ENCODE measurements around the gene PKNOX2. TPM values are rescaled to one million over a fixed set of nuclear protein-coding genes. Genes with fewer than 3 reads are reported as not detected.

PKNOX2 gene
- total RNA-seq, 1 donor from 2014 or later = 31.8 TPM

DNA sequence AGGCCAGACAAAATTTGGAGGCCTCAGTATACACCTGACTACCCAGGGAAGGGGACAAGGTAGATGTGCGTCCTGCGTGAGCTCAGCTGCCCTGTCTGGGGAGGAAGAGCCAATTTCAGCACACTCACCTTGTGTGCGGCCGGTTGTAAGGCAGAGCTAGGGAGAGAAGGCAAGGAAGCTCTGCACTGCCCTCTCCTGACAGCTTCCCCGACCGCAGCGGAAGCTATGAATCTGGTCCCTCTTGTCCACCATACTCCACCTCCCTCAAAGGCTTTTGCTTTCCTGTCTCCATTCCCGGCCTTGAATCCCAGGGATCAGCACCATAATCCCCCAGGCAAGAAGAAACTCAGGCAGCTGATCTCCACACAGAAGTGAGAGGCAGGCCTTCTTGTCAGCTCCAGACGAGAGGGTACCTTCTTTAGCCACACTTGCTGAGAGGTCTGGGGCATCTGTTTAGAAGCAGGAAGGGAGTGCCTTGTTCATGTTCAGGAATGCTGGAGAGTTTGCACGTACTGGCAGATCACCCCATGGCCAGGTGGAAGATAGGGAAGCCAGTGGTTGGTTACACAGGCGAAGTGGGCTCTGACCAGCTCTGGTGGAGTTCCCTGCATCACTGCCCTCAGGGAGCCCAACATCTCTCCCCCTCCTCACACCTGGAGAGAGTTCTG, 269.0 kb downstream of the PKNOX2 start:
- DNase-seq (ENCODE audit: low spot score) = peak; percentile 97

DNA sequence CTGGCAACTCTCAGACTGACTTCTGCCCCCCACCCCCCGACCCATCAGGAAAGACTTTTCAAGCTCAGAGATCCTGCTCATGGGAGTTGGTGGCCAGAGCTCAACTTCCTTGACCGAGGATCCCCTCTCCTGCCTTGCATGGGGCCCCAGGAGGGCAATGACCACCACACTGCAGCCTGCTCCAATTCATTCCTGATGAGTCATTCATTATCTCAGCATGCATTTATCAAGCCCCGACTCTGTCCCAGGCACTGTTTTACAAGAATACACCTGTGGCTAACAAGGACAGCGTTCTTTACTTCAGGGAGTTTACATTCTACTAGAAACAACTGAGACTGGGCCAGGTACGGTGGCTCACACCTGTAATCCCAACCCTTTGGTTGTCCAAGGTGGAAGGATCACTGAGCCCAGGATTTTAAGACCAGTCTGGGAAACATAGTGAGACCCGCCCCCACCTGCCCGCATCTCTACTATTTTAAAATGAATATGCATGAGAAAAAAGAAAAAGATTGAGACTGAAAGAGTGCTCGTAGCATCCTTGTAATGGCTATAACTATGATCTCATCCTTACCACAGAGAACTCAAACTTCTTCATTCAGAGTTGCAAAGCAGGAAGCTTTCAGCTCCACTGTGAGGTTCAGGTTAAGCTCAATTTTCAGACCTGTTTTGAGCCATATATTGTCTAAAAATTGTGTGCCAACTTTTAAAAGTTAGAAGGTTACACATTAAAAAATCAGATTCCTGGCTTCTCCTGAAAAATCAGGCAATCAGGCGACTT, 271.1 kb downstream of the PKNOX2 start:
- DNase-seq (ENCODE audit: low spot score) = no peak

DNA sequence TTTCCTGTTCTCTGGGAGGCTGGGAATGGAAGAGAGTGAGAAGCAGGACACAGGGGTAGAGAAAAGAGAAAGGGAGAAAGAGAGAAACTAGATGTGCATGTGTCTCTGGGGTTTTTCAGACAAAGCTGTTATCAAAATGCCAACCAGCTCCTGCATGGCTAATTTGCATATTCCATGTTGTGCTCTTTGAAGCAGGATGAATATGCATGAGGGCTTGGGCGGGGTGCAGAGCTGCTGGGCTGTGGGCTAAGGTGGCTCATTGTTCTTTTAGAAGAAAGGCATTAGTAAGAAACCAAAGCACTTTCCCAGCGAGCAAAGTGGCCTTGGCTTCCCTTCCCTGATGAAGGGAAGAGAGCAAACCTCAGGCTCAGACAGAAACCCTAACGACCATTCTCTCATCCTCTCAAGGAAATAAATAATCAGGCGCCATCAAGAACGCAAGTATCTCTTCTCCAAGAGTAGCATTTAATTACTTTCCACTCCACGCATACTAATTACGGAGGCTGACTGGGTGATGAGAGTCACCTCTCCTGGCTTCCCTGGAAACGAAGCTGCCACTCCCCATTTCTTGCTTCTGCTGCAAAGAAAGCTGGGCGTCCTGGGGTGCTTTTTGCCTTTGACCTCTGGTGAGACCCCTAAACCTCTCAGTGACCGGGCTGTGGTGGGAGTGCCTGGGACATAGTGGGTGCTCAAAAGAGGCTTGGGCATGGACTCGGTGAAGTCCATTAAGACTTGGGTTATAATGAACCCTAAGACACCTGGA, 277.3 kb downstream of the PKNOX2 start:
- no peak for DNase-seq (ENCODE audit: low spot score)

DNA sequence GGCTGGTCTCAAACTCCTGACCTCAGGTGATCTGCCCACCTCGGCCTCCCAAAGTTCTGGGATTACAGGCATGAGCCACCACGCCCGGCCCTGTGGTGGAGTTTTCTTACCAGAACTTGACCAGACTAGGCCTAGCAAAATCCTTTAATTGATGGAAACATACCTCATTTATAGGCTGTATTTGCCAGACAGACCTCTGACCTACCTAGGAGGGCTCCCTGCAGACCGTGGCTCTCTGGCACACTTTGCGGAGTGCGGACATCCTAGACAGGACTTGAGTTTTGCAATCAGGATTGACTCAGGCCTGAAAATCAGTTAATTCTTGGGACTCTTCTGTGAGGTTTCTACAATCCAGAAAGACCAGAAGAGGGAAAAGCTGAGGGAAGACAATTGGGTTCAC, 278.4 kb downstream of the PKNOX2 start:
- no peak for DNase-seq (ENCODE audit: low spot score)

DNA sequence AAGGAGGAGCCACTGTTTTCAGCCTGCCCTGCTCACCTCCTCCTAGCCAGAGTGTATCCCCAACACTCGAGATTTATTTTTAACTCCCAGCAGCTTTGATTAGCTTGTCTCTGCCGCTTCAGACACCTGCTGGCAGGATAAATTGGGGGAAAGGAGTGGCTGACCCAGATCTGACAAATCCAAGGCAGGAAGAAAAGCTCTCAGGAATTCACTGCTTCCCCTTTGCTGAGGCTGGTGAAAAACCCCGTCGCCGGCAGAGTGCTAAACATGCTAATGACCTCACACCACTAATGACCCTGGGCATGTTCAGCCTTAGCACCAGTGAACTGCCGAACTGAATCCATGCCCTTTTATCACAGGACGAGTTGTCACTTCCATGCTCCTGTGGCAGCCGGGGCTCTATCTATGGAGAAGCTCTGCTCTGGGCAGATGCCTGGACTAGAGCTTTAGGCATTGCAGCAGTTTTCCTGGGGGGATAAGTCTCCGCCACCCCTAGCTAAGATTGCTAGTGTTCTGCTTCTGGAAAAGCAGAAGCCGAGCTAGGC, 279.3 kb downstream of the PKNOX2 start:
- DNase-seq (ENCODE audit: low spot score) = peak; percentile 25

DNA sequence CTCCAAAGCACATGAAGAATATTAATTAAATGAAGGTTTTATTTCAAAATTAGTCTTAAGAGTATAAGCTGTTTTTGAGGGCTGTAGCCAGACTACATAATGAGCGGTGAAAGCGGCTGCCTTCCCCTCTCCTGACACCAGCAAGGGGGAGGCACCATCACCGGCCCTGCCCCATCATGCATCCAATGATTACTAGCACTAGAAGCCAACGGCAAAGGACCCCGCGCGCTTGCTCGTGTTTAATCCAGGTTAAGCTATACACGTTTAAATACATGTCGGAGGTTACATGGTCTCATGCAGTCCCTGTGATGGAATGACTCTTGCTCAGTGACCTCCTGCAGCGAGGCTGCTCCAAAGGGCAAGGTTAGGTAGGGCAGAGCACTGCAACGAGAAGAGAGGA, 281.2 kb downstream of the PKNOX2 start:
- DNase-seq (ENCODE audit: low spot score) = no peak

DNA sequence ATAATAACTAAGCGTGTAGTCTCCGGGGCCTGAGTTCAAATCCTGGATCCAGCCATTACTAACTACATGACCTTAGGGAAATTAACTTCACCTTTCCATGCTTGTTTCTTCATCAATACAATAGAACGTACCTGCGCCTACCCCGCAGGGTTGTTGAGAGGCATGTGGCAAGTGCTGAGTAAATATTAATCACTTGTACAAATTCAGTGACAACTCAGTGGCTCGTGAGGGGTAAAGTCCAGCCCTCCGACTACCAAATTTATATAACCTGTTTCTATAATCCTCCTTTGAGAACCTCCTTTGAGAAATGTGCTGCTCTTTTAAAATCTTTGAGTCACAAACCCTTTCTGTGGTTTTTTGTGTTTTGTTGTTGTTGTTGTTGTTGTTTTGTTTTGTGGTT, 281.7 kb downstream of the PKNOX2 start:
- DNase-seq (ENCODE audit: low spot score) = no peak

DNA sequence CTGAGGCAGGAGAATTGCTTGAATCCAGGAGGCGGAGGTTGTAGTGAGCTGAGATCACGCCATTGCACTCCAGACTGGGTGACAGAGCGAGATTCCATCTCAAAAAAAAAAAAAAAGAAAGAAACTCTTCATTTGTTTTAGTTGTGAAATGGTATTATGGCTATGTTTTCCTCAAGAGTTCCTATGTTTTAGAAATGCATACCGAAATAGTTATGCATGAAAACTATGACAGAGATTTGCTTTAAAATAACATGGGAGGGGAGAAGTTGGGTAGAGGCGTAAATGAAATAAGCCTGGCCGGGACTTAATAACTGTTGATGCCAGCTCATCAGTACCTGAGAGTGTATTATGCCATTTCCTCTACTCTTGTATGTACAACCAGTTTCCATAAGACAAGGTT, 283.2 kb downstream of the PKNOX2 start:
- no peak for DNase-seq (ENCODE audit: low spot score)

DNA sequence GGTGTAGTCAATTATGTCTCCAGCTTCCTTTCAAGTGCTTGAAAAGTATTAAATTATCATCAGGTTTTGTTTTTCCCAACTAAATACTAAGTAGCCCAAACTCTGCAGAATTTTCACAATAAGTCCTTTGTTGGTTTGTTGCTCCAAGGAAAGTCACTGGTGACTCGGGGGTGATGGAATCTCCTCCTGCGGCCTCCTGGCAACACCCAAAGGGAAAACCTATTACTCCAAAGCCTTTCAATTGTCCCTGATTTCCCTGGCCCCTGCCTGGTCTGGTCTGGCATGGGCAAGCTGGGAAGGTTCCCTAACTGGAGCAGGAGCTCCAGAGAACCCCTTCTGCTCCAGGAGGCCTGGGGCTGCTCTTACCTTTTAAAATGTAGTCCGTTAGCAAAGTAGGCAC, 283.6 kb downstream of the PKNOX2 start:
- DNase-seq (ENCODE audit: low spot score) = no peak

DNA sequence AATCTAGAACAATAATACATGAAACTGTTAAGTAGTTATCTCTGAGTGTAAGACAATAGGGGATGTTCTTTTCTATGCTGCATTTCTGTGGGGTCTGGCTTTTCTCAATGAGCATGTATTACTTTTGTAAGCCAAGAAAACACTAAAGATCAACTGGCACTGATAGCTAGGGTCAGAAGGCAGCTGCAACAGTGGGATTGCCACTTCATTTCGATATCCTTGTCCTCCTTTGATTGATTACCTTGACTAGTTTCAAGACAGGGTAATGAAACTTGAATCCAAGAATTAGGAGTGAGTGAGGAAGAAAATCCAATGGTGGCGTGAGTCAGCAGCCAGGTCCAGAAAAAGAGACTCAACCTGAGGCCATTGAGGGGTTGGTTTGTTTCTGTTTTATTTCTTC, 285.0 kb downstream of the PKNOX2 start:
- DNase-seq (ENCODE audit: low spot score) = peak; percentile 61

DNA sequence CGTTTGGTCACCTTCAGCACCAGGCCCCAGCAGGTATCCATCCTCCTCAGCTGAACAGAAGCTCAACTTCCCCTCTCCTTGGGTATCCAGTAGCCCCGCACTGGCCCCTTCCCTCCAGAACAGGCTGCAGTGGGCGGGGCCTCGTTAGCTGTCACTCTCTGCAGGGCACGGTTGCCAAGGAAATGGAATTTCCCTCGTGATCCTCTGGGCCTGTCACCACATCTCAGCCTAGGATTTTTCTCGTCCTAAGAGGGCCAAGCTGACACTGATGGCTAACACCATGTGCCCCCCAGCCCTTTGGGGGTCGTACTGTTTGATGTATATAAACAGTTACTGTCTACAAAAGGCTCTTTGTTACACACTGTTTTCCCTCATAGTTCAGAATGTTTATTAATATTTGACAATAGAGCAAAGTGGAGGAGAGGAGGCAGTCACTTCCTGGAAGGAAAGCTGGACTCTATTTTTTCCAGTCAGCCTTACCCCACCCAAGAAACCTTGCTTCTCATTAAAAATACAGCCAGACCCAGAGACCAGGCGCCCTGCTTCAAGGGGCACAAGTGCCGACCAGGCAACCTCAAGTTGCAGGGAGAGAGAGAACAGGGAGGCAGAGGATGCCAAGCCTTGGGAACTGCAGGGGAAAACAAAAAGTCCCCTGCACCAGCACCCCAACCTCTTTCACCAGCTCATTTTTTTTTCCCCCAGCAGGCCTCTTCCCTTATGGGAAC, 287.0 kb downstream of the PKNOX2 start:
- peak; percentile 62 for DNase-seq (ENCODE audit: low spot score)

DNA sequence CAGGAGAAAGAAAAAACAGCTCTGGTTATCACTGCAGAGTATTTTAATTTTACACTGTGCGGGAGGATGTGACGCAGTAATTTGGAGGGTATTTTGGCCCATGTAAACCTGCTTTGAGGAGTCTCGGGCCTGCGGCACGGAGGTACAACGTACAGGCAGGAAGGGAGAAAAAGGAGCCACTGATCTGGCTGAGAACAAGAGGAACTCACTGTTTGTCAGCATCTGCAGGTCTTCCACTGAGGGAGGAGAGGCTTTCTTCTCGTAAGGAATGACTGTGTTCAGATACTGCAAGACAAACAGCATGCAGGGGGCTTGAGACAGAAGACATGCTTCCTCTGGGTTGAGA, 287.5 kb downstream of the PKNOX2 start:
- no peak for DNase-seq (ENCODE audit: low spot score)

DNA sequence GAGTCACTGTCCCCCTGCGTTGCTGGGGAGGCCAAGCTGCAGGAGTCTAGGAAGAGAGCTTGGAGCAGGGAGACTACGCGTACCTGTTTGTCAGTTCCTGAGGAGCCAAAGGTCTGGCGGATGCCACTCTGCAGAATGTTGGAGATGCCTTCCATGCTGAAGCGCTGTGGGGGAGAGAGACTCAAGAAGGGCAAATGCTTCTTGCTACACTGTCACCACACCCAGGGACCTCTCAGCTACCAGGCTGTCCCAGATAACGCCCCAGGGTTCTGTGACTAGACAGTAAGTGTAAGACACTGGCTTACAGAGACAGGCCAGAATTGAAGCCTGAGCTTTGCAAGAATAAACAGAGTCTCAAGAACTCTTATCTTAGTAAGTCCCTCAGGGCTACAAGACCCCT, 289.5 kb downstream of the PKNOX2 start:
- DNase-seq (ENCODE audit: low spot score) = no peak

DNA sequence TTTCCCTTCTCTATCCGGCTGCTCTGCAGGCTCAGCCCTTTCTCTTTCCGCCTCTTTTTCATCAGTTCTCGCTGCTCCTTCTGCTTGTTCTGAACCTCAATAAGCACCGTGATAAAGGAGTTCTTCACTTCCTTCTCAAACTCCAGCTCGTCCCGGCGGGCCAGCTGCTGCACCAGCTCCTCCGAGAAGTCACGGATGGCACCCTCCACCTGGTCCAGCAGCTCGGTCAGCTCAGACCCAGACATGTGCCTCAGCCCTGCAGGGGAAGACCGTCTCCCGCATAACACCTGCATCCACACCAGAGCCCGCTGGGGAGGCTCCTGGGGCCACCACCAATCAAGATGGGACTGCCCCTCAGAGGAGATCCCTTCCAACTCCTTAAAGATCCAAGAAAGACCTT, 291.3 kb downstream of the PKNOX2 start:
- DNase-seq (ENCODE audit: low spot score) = no peak

DNA sequence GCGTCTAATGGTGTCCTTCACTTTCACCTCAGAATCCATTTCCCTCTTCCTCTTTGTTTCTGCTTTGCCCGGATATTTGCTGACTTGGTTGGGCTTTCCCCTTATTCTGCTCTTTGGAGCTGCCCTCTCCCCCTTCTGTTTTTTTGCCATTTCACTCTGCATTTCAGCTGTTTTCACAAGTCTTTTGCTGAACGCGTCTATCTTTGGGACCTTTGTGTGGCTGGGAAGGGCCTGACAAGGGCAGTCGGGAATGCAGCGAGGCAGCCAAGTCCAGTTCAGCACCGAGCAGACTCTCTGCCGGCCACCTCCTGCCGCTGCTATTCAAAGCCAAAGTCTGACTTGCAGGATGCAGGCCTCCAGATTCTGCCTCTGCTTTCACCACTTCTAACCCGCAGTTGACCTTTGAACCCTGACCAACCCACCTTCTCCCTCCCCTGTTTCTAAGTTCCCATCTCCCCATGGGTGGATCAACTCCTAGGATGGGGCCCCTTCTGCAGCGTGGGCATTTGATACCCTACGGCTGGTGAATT, 293.3 kb downstream of the PKNOX2 start:
- DNase-seq (ENCODE audit: low spot score) = peak; percentile 86

DNA sequence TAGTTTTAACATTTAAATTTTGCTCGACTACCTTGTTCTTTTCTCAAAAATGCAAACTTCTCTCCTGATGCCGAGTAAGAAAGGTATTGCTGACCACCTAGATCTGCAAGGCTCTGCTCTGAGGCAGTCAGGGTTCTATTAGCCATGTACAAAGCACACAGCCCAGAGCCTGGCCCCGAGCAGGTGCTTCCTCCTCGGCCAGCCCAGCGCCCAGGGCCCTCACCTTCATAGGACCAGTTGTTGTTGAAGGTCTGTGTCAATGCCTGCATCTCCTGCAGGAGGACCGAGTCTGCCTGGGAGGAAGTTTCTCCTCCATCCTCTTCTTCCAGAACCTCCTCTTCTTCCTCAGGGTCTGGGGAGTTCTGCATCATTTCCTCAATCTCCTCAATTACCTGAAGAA, 295.7 kb downstream of the PKNOX2 start:
- no peak for DNase-seq (ENCODE audit: low spot score)

DNA sequence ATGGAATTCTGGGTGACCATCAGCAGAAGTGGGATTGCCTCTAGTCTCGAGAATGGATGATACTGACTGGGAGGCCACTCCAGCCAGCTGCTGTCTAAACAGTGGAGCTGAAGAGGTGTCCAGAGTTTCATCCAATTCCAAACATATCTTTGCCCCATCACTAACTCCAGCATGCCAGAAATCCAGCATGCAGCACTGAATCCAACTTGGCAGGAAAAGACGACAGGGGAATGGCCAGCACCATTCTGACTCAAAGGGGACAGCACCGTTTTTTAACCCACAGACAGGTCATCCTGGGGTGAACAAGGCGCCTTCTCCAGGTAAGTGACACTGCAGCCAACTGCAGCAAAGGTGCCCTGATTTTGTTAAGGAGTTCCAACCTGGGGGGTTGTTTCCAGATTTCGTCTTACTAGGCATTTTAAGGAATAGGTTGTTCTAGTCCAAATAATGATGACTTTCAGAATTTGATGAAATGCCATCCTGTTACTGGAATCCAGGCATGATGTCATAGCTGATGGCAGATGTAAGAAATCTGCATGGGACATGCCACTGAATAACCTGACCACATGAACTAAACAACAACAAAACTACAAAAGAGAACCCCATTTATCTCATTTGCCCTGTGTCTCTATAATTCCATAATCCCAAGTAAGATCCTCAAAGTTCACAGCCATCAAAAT, 299.2 kb downstream of the PKNOX2 start:
- DNase-seq (ENCODE audit: low spot score) = no peak

DNA sequence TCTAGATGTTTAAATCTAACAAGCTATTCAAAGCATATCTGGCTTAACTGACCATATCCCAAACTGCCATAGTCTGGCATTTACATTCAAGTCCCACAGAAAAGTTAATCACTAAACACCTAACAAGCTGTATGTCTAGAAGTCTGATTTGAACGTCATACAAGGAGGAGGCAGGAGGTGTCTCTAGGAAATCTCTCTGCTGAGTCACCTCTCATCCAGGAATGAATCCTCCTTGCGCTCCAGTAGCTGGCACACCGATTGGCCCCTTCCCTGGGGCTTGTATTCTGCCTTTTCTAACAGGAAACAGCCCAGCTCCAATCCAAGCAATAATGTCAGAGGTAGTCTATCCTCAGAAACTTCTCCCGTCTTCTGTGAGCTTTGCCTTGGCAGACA, 299.7 kb downstream of the PKNOX2 start:
- no peak for DNase-seq (ENCODE audit: low spot score)

DNA sequence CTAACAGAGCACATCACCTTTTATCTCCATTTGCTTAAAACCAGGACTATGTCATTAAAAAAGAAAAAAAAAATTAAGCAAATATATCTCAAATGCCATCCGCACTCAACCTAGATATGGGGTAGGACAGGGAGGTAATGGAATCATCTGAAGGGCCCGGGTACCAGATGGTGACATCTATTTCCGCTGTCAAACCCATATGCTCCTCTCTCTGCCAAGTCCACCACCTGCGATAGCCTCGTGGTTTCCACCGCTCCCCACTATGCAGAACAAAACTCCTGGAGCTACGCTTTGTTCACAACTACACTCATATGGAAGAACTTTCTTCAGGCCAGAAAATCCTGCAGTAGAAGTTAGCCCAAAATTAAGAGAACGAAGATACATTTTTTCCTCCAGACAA, 300.1 kb downstream of the PKNOX2 start:
- no peak for DNase-seq (ENCODE audit: low spot score)

DNA sequence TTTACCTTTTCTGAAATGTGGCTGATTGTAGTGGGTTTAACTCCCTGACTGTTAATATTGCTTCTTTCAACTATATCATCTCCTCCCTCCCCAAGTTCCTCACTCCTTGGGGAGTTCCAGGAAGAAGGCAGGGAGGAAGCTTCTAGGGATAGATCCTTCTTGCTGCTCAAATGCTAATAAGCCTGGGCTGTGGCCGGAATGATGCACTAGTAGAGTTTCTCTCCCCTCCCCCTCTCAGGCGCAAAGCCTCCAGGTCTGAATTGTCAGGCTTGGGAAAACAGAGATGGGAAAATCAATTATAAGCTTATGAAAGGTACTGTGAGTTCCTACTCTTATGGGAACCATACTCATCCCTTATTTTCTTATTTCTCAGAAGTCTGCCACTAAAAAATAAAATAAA, 300.7 kb downstream of the PKNOX2 start:
- DNase-seq (ENCODE audit: low spot score) = no peak

DNA sequence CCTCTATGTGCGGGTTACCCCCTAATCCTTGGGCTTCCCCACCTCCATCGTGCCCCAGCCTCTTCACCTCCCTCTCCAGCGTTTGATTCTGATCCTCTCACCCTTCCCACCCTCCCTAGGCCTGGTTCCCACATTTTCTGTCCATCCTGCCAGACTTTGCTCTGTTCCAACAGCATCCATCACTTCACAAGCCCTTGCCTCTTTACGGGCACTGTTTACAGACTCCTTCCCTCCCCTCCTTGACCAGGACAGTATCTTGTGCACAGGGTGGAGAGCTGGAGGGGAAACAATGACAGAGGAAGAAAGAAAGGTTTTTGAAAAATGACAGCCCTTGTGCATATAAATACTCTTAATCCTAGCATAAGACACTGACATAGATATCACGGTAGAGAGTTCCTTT, 301.1 kb downstream of the PKNOX2 start:
- DNase-seq (ENCODE audit: low spot score) = no peak
